ENCODE results near the gene ELK4.

- no peak for TF ChIP-seq EP300 (IDR thresholded peaks at IDR 0.05)
- TF ChIP-seq, protein P1, sequence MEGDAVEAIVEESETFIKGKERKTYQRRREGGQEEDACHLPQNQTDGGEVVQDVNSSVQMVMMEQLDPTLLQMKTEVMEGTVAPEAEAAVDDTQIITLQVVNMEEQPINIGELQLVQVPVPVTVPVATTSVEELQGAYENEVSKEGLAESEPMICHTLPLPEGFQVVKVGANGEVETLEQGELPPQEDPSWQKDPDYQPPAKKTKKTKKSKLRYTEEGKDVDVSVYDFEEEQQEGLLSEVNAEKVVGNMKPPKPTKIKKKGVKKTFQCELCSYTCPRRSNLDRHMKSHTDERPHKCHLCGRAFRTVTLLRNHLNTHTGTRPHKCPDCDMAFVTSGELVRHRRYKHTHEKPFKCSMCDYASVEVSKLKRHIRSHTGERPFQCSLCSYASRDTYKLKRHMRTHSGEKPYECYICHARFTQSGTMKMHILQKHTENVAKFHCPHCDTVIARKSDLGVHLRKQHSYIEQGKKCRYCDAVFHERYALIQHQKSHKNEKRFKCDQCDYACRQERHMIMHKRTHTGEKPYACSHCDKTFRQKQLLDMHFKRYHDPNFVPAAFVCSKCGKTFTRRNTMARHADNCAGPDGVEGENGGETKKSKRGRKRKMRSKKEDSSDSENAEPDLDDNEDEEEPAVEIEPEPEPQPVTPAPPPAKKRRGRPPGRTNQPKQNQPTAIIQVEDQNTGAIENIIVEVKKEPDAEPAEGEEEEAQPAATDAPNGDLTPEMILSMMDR (IDR thresholded peaks at IDR 0.05): no peak
These were observed 18.4 kb upstream of the ELK4 start for GRCh38 chr1:205650241-205650640.

All from tibial nerve (tissue), 4 donors.